H1 (cell line): ENCODE data around the gene PPIH. TPM values are rescaled to one million over a fixed set of nuclear protein-coding genes. Genes with fewer than 3 reads are reported as not detected.

Experiments
- CTCF ChIA-PET: fragments of 300-600 bp; sonication (Branson Sonifier 250); formaldehyde crosslinking; loops from one replicate; lab custom pipeline; 2021; ENCODE audit not compliant: partially characterized antibody; lab: Charles Lee
- POLR2A ChIA-PET: fragments of 300-600 bp; sonication (Branson Sonifier 250); formaldehyde crosslinking; loops from one replicate; lab custom pipeline; 2021; ENCODE audit warnings: inconsistent platforms; ENCODE audit not compliant: partially characterized antibody; lab: Charles Lee
- DNase-seq, 2 experiments: peaks; one replicate each; pipeline versions ENCODE4 v3.0.0 to v3.0.0-alpha.2; 2010 to 2022; ENCODE audit warnings: low spot score in 2 of 2, low read depth in 1 of 2, mixed read lengths in 1 of 2
- FAIRE-seq: peaks from 2 replicates; lab custom pipeline; 2011; peaks lifted over from hg19 to GRCh38; lab: Jason Lieb, UNC
- H2AFZ ChIP-seq: 2 replicates; pipeline ENCODE4 v1.8.1; 2012; ENCODE audit warnings: low read length, inconsistent platforms
- H2AK5ac ChIP-seq: 2 replicates; pipeline ENCODE4 v1.6.1; 2013; ENCODE audit warnings: low read depth, low read length
- H2BK120ac ChIP-seq: replicated peaks from 2 replicates; pipeline ENCODE3; 2013; ENCODE audit warnings: low read depth, low read length, inconsistent platforms
- H2BK12ac ChIP-seq: 2 replicates; pipeline ENCODE4 v1.6.1; 2013; ENCODE audit warnings: low read depth, low read length
- H2BK15ac ChIP-seq: 2 replicates; pipeline ENCODE4 v1.6.1; 2013; ENCODE audit warnings: low read length
- H2BK20ac ChIP-seq: 2 replicates; pipeline ENCODE4 v1.6.1; 2013; ENCODE audit warnings: low read length
- H2BK5ac ChIP-seq: 2 replicates; pipeline ENCODE4 v1.6.1; 2013; ENCODE audit warnings: low read depth, low read length
- H3K14ac ChIP-seq: 2 replicates; pipeline ENCODE4 v1.6.1; 2013; ENCODE audit warnings: inconsistent platforms; ENCODE audit not compliant: insufficient read length
- H3K18ac ChIP-seq: 2 replicates; pipeline ENCODE4 v1.6.1; 2013; ENCODE audit warnings: low read length; ENCODE audit errors: extremely low read depth
- H3K23ac ChIP-seq: 2 replicates; pipeline ENCODE4 v1.6.1; 2013; ENCODE audit warnings: inconsistent platforms; ENCODE audit not compliant: insufficient read length
- H3K23me2 ChIP-seq: 2 replicates; pipeline ENCODE4 v1.6.1; 2013; ENCODE audit warnings: low read depth, low read length
- H3K27ac ChIP-seq: 2 replicates; pipeline ENCODE4 v1.6.1; 2011; ENCODE audit warnings: low read depth, low read length, inconsistent platforms
- H3K27me3 ChIP-seq, 4 experiments: replicated peaks in 1 of 4; 1 replicate in 1 of 4; 2 replicates in 3 of 4; pipeline versions ENCODE4 v1.6.1 to v1.8.1; 2011 to 2013; ENCODE audit warnings: low read length in 3 of 4, mild to moderate bottlenecking in 3 of 4, inconsistent platforms in 2 of 4, mixed read lengths in 2 of 4, moderate library complexity in 1 of 4; ENCODE audit not compliant: control insufficient read depth in 3 of 4, insufficient read depth in 3 of 4; ENCODE audit errors: extremely low read depth in 1 of 4
- H3K36me3 ChIP-seq, 4 experiments: 2 replicates each; pipeline versions ENCODE4 v1.6.1 to v1.8.1; 2011 to 2013; ENCODE audit warnings: mild to moderate bottlenecking in 4 of 4, low read length in 3 of 4, moderate library complexity in 2 of 4, control low read depth in 1 of 4, inconsistent platforms in 1 of 4; ENCODE audit not compliant: insufficient read depth in 4 of 4, control insufficient read depth in 2 of 4
- H3K4ac ChIP-seq: replicated peaks from 2 replicates; pipeline ENCODE3; 2013; ENCODE audit warnings: low read length, low read depth, mixed read lengths, inconsistent platforms; ENCODE audit not compliant: insufficient read length
- H3K4me1 ChIP-seq, 4 experiments: replicated peaks in 1 of 4; 1 replicate in 1 of 4; 2 replicates in 3 of 4; pipeline versions ENCODE4 v1.6.1 to v1.8.1; 2011 to 2013; ENCODE audit warnings: low read length in 3 of 4, inconsistent platforms in 2 of 4, mixed read lengths in 1 of 4; ENCODE audit not compliant: insufficient read depth in 4 of 4, control insufficient read depth in 3 of 4
- H3K4me2 ChIP-seq, 2 experiments: 2 replicates each; pipeline versions ENCODE4 v1.6.1 to v1.8.1; 2011 to 2013; ENCODE audit warnings: low read depth in 2 of 2, low read length in 2 of 2, control low read depth in 1 of 2, inconsistent platforms in 1 of 2, mild to moderate bottlenecking in 1 of 2; ENCODE audit not compliant: insufficient read depth in 1 of 2
- H3K4me3 ChIP-seq, 4 experiments: fragments of 200-600, 300-600 bp in 1 of 4; sonication (generic), shearing (Covaris generic), sonication (Bioruptor Twin) in 1 of 4; 2 replicates each; pipeline versions ENCODE4 v1.5.1 to v1.8.1; 2011 to 2016; ENCODE audit warnings: low read length in 4 of 4, low read depth in 3 of 4, control low read depth in 2 of 4, inconsistent platforms in 2 of 4, mild to moderate bottlenecking in 2 of 4, mixed read lengths in 1 of 4, moderate library complexity in 1 of 4; ENCODE audit not compliant: insufficient read depth in 2 of 4; ENCODE audit errors: extremely low read depth in 1 of 4
- H3K56ac ChIP-seq: replicated peaks from 2 replicates; pipeline ENCODE3; 2013; ENCODE audit warnings: low read depth, mild to moderate bottlenecking, mixed read lengths, low read length, inconsistent platforms; ENCODE audit not compliant: insufficient read length
- H3K79me1 ChIP-seq: 2 replicates; pipeline ENCODE4 v1.6.1; 2013; ENCODE audit warnings: low read depth, low read length, control low read depth
- H3K79me2 ChIP-seq, 2 experiments: 2 replicates each; pipeline versions ENCODE4 v1.6.1 to v1.8.1; 2012 to 2013; ENCODE audit warnings: low read length in 2 of 2, mild to moderate bottlenecking in 2 of 2, inconsistent platforms in 1 of 2; ENCODE audit not compliant: insufficient read depth in 2 of 2, control insufficient read depth in 1 of 2
- H3K9ac ChIP-seq, 4 experiments: replicated peaks in 1 of 4; 1 replicate in 1 of 4; 2 replicates in 3 of 4; pipeline versions ENCODE4 v1.6.1 to v1.8.1; 2011 to 2013; ENCODE audit warnings: low read depth in 3 of 4, low read length in 3 of 4, control low read depth in 2 of 4, mild to moderate bottlenecking in 2 of 4, moderate library complexity in 2 of 4, inconsistent platforms in 1 of 4; ENCODE audit errors: extremely low read depth in 1 of 4
- H3K9me3 ChIP-seq, 2 experiments: 2 replicates each; pipeline versions ENCODE4 v1.6.1 to v1.8.1; 2012 to 2013; ENCODE audit warnings: mild to moderate bottlenecking in 2 of 2, moderate library complexity in 2 of 2, control low read depth in 1 of 2, inconsistent platforms in 1 of 2, low read depth in 1 of 2, low read length in 1 of 2, mixed read lengths in 1 of 2; ENCODE audit not compliant: insufficient read depth in 2 of 2
- H4K20me1 ChIP-seq, 2 experiments: replicated peaks in 1 of 2; 2 replicates each; pipeline versions ENCODE3 to v1.8.1; 2011 to 2013; ENCODE audit warnings: inconsistent platforms in 2 of 2, low read length in 2 of 2, mild to moderate bottlenecking in 1 of 2; ENCODE audit not compliant: insufficient read depth in 2 of 2, control insufficient read depth in 1 of 2
- H4K5ac ChIP-seq: 2 replicates; pipeline ENCODE4 v1.6.1; 2013; ENCODE audit warnings: low read length, low read depth, mixed read lengths, inconsistent platforms; ENCODE audit not compliant: insufficient read length
- H4K8ac ChIP-seq: 2 replicates; pipeline ENCODE4 v1.8.0; 2013; ENCODE audit warnings: mild to moderate bottlenecking, moderate library complexity, low read length, inconsistent platforms; ENCODE audit not compliant: insufficient read depth; ENCODE audit errors: extremely low read depth
- H4K91ac ChIP-seq: replicated peaks from 2 replicates; pipeline ENCODE3; 2013; ENCODE audit warnings: low read length, mixed read lengths, inconsistent platforms; ENCODE audit not compliant: insufficient read length
- CEBPB ChIP-seq: IDR thresholded peaks from 2 replicates; pipeline ENCODE4 v1.6.1; 2012; ENCODE audit warnings: low read depth, low read length
- EZH2 ChIP-seq: fragments of 200-600 bp; sonication (generic); IDR thresholded peaks from 2 replicates; pipeline ENCODE4 v1.7.1; 2012; ENCODE audit warnings: low read depth, mild to moderate bottlenecking, moderate library complexity, low read length, inconsistent platforms; ENCODE audit not compliant: severe bottlenecking
- FOSL1 ChIP-seq: IDR thresholded peaks from 2 replicates; pipeline ENCODE4 v1.6.1; 2011; ENCODE audit warnings: mild to moderate bottlenecking, low read depth, low read length, moderate library complexity; ENCODE audit not compliant: insufficient read depth
- PHF8 ChIP-seq: fragments of 200-600 bp; sonication (generic); conservative IDR thresholded peaks from 2 replicates; pipeline ENCODE4 v1.7.1; 2012; ENCODE audit warnings: low read depth, mild to moderate bottlenecking, inconsistent platforms, low read length, moderate library complexity
- POLR2A ChIP-seq, 2 experiments: IDR thresholded peaks; 1 replicate in 1 of 2; 2 replicates in 1 of 2; pipeline ENCODE4 v1.6.1; 2011; ENCODE audit warnings: low read depth in 2 of 2, low read length in 2 of 2, mild to moderate bottlenecking in 2 of 2; ENCODE audit errors: control extremely low read depth in 1 of 2
- SP2 ChIP-seq: IDR thresholded peaks from 2 replicates; pipeline ENCODE4 v1.6.1; 2012; ENCODE audit warnings: mild to moderate bottlenecking, low read length, inconsistent platforms
- SP4 ChIP-seq: IDR thresholded peaks from 2 replicates; pipeline ENCODE4 v1.6.1; 2012; ENCODE audit warnings: low read length, inconsistent platforms
- TAF7 ChIP-seq: optimal IDR thresholded peaks from 2 replicates; pipeline ENCODE3; 2011; ENCODE audit warnings: low read depth, mild to moderate bottlenecking, inconsistent platforms, low read length, moderate library complexity, borderline replicate concordance
- TCF12 ChIP-seq: IDR thresholded peaks from 2 replicates; pipeline ENCODE4 v1.6.1; 2011; ENCODE audit warnings: low read depth, mild to moderate bottlenecking, low read length
- ZNF274 ChIP-seq: IDR thresholded peaks from 2 replicates; pipeline ENCODE4 v1.7.0; 2012; ENCODE audit warnings: low read length, borderline replicate concordance; ENCODE audit errors: extremely low read depth
- WGBS, 2 experiments: shearing (Covaris generic) in 1 of 2; methylation state at CpG; one replicate each; pipeline versions ENCODE4 v1.1.6 to v1.1.7; 2013 to 2015; ENCODE audit warnings: low lambda C conversion rate in 2 of 2, mixed read lengths in 2 of 2, inconsistent platforms in 1 of 2, low coverage in 1 of 2, missing lambda C conversion rate in 1 of 2; ENCODE audit not compliant: insufficient replicate concordance in 2 of 2, insufficient coverage in 1 of 2, insufficient read length in 1 of 2; ENCODE audit errors: extremely low coverage in 1 of 2, missing lambda C conversion rate in 1 of 2; 5-methylcytosine and 5-hydroxymethylcytosine counted together
- polyA plus RNA-seq, 7 experiments: library from polyadenylated mRNA; depleted of rRNA in 3 of 7; stranded (reverse) in 5 of 7; unstranded in 2 of 7; fragments of >200 nt in 5 of 7; fragments of 200-250 nt in 2 of 7; gene quantifications; 1 replicate in 5 of 7; 2 replicates in 1 of 7; 4 replicates in 1 of 7; pipeline versions ENCODE4 v1.2.1 to v1.2.3, GENCODE V29; 2011 to 2013; ENCODE audit warnings: missing spikeins in 2 of 7, mixed read lengths in 2 of 7
- total RNA-seq: library from RNA; stranded (reverse); fragmentation: NEBNext Ultra II Directional; extraction: Animal tissue kit (Norgen Biotek cat#: 25700); gene quantifications from 2 replicates; pipeline ENCODE4 v1.2.1, GENCODE V29; 2021

Gene PPIH
- total and polyA plus RNA-seq, 2 of the 8 experiments (the other 6 are each of a cell fraction or from before 2014, with no cell fraction given), result 78.1 to 91.5 TPM

DNA sequence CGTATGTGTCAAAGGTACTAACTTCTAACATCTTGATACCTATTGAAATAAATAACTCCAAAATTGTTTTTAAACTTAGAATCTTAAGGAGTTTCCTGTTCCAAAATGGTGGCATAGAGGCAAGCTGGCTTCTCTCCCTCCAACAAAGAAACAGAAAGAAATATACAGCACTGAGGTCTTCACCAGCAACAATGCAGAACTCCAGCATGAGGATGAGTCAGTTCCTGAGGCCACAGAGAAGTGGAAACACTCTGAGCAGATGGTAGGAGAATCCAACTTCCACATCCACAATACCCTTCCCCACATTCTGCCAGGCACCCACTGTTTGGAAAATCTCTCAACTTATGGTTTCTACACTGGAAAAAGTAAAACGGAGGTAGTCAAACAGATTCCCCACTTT, 12.2 kb upstream of the PPIH start:
- H3K36me3 ChIP-seq, result no peaks in the 10 kb centered on the region
- no peak overlapping the region for H3K9ac ChIP-seq
- POLR2A ChIA-PET, result interaction anchor here (0.8 kb wide), 1 partner anchor 36 kb away, joined by 3 read pairs; the partner anchor contains the start of gene YBX1
- H4K5ac ChIP-seq, result no peak overlapping the region
- H2BK120ac ChIP-seq, result no peak overlapping the region
- CTCF ChIA-PET, result interaction anchor here (1.5 to 1.7 kb wide), 3 partner anchors 12 to 189 kb away, joined by 3 to 4 read pairs (median 4); partner anchors contain the start of genes PPCS and PPIH
- no peaks in the 10 kb centered on the region for H3K4me1 ChIP-seq
- H3K23me2 ChIP-seq, result no peaks in the 10 kb centered on the region
- H2BK5ac ChIP-seq, result no peak overlapping the region
- FAIRE-seq (no peak), DNase-seq (no peak)
- H3K14ac ChIP-seq, result no peak overlapping the region
- no peak overlapping the region for H3K23ac ChIP-seq
- no peaks in the 10 kb centered on the region for H3K27me3 ChIP-seq
- no peak overlapping the region for H2BK15ac ChIP-seq
- no peak overlapping the region for H2AK5ac ChIP-seq
- no peak overlapping the region for H2BK20ac ChIP-seq
- no peak overlapping the region for H2AFZ ChIP-seq
- H4K20me1 ChIP-seq, result no peaks in the 10 kb centered on the region
- no peak overlapping the region for H4K8ac ChIP-seq
- H3K27ac ChIP-seq, result no peak overlapping the region
- no peak overlapping the region for H3K18ac ChIP-seq
- no peaks in the 10 kb centered on the region for H3K79me1 ChIP-seq
- H3K4ac ChIP-seq, result no peak overlapping the region
- no peak overlapping the region for H3K56ac ChIP-seq
- H3K4me3 ChIP-seq, result no peak overlapping the region
- WGBS, 2 experiments, result 77% methylated on average over 2 of the region's 2 CpGs; no CpG with 5 or more reads in 1 of the 2 experiments
- H3K79me2 ChIP-seq, result no peaks in the 10 kb centered on the region
- H3K9me3 ChIP-seq, result no peaks in the 10 kb centered on the region
- no peak for TF ChIP-seq SP4
- no peak for TF ChIP-seq ZNF274
- TF ChIP-seq EZH2, result no peak
- no peak for TF ChIP-seq TAF7
- TF ChIP-seq SP2, result no peak
- no peak for TF ChIP-seq FOSL1
- no peak for TF ChIP-seq CEBPB
- no peak for TF ChIP-seq TCF12
- no peak for TF ChIP-seq PHF8
- TF ChIP-seq POLR2A (IDR thresholded peaks at IDR 0.05; ENCODE audit: control extremely low read depth in 1 of 2, low read depth in 2 of 2, low read length in 2 of 2), result no peak
- H3K4me2 ChIP-seq, result no peak overlapping the region
- H2BK12ac ChIP-seq, result no peak overlapping the region
- H4K91ac ChIP-seq, result no peak overlapping the region
